ENCODE results near the gene ACTL7A.

GRCh38 chr9:108861464-108861863 is 602 bp upstream of the ACTL7A start:
- TF ChIP-seq POLR2A (IDR thresholded peaks at IDR 0.05) (no peak), CTCF (IDR thresholded peaks at IDR 0.05) (no peak)
